HG02763 (cell line): ENCODE data around the gene RNF222.

ENCODE experiments used
- ATAC-seq: cut with Tn5 transposase; IDR thresholded peaks from one replicate; pipeline ENCODE4 v1.9.1; 2021; ENCODE audit warnings: mild to moderate bottlenecking, moderate library complexity; ENCODE audit not compliant: unreplicated experiment

Gene RNF222

GRCh38 chr17:8397636-8398035, at the start of gene RNF222:
Gene RNF222 (minus strand): TSS chr17:8397827. CDS start chr17:8393461, 4,366 bp downstream.
- no peak for ATAC-seq

GRCh38 chr17:8445536-8445935, 47.9 kb upstream of the RNF222 start:
- ATAC-seq, result no peak

- ATAC-seq, result no peak
Measured at GRCh38 chr17:8444494-8444893, 46.9 kb upstream of the RNF222 start.

- no peak for ATAC-seq
Measured at GRCh38 chr17:8443756-8444155, 46.1 kb upstream of the RNF222 start.

GRCh38 chr17:8442310-8442709, 44.7 kb upstream of the RNF222 start:
- no peak for ATAC-seq

GRCh38 chr17:8441690-8442089, 44.1 kb upstream of the RNF222 start:
- no peak for ATAC-seq

- ATAC-seq, result no peak
Measured at GRCh38 chr17:8439681-8440080, 42.1 kb upstream of the RNF222 start.

GRCh38 chr17:8438441-8438840, 40.8 kb upstream of the RNF222 start:
- ATAC-seq, result no peak

- no peak for ATAC-seq
Measured at GRCh38 chr17:8436844-8437171, 39.2 kb upstream of the RNF222 start.

- peak; percentile 30 for ATAC-seq
Measured at GRCh38 chr17:8436169-8436843, 38.7 kb upstream of the RNF222 start.

GRCh38 chr17:8435245-8436168, 37.9 kb upstream of the RNF222 start, which contains the start of gene NDEL1:
Gene NDEL1 (plus strand): TSS chr17:8435884. CDS start chr17:8444272, 8,388 bp downstream.
- ATAC-seq, result peak; percentile 97

GRCh38 chr17:8430966-8431365, 33.3 kb upstream of the RNF222 start:
- ATAC-seq, result no peak

GRCh38 chr17:8426802-8427201, 29.2 kb upstream of the RNF222 start:
- no peak for ATAC-seq

- ATAC-seq, result no peak
Measured at GRCh38 chr17:8426094-8426720, 28.6 kb upstream of the RNF222 start.

GRCh38 chr17:8421571-8421970, 23.9 kb upstream of the RNF222 start:
- no peak for ATAC-seq

GRCh38 chr17:8420041-8420934, 22.7 kb upstream of the RNF222 start:
- ATAC-seq, result no peak

- no peak for ATAC-seq
Measured at GRCh38 chr17:8419305-8419704, 21.7 kb upstream of the RNF222 start.

GRCh38 chr17:8418471-8418870, 20.8 kb upstream of the RNF222 start:
- ATAC-seq, result no peak

- ATAC-seq, result no peak
Measured at GRCh38 chr17:8417806-8418205, 20.2 kb upstream of the RNF222 start.

GRCh38 chr17:8413938-8414337, 16.3 kb upstream of the RNF222 start:
- ATAC-seq, result no peak

GRCh38 chr17:8413328-8413727, 15.7 kb upstream of the RNF222 start:
- no peak for ATAC-seq
